ENCODE data around the gene EXOC3L2.

GRCh38 chr19:45273521-45273855 is 28.3 kb upstream of the EXOC3L2 start:
- TF ChIP-seq, protein P1, sequence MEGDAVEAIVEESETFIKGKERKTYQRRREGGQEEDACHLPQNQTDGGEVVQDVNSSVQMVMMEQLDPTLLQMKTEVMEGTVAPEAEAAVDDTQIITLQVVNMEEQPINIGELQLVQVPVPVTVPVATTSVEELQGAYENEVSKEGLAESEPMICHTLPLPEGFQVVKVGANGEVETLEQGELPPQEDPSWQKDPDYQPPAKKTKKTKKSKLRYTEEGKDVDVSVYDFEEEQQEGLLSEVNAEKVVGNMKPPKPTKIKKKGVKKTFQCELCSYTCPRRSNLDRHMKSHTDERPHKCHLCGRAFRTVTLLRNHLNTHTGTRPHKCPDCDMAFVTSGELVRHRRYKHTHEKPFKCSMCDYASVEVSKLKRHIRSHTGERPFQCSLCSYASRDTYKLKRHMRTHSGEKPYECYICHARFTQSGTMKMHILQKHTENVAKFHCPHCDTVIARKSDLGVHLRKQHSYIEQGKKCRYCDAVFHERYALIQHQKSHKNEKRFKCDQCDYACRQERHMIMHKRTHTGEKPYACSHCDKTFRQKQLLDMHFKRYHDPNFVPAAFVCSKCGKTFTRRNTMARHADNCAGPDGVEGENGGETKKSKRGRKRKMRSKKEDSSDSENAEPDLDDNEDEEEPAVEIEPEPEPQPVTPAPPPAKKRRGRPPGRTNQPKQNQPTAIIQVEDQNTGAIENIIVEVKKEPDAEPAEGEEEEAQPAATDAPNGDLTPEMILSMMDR (IDR thresholded peaks at IDR 0.05; ENCODE audit: insufficient read depth, low read length, poor library complexity, severe bottlenecking), result no peak
- no peak for TF ChIP-seq EZH2phosphoT487 (conservative IDR thresholded peaks at IDR 0.05; ENCODE audit: low read length)

Data from SU-DHL-6 (cell line).